Loucy (cell line): ENCODE data around the gene EXOC3L1.

Experiments
- H2AFZ ChIP-seq: fragments of 200-600 bp; sonication (generic); 2 replicates; pipeline ENCODE4 v1.6.0; 2016; ENCODE audit warnings: antibody characterized with exemption, mild to moderate bottlenecking, low read length, moderate library complexity
- H3F3A ChIP-seq: fragments of 200-600 bp; 2 replicates; pipeline ENCODE4 v1.6.0; 2016; ENCODE audit warnings: antibody characterized with exemption, low read depth, mild to moderate bottlenecking
- H3K27me3 ChIP-seq: fragments of 200-600 bp; sonication (generic); 2 replicates; pipeline ENCODE4 v1.6.1; 2014; ENCODE audit warnings: low read length, mild to moderate bottlenecking; ENCODE audit not compliant: insufficient read depth, poor library complexity, severe bottlenecking
- H3K36me3 ChIP-seq: fragments of 200-600 bp; sonication (generic); 2 replicates; pipeline ENCODE4 v1.6.1; 2016; ENCODE audit warnings: low read length; ENCODE audit not compliant: insufficient read depth
- H3K4me1 ChIP-seq: fragments of 200-600 bp; sonication (generic); 2 replicates; pipeline ENCODE4 v1.5.1; 2014; ENCODE audit warnings: low read length, mild to moderate bottlenecking; ENCODE audit not compliant: insufficient read depth, poor library complexity, severe bottlenecking
- H3K4me2 ChIP-seq: fragments of 200-600 bp; sonication (generic); 2 replicates; pipeline ENCODE4 v1.6.0; 2014; ENCODE audit warnings: antibody characterized with exemption, low read length, low read depth, mild to moderate bottlenecking; ENCODE audit not compliant: poor library complexity, severe bottlenecking
- H3K4me3 ChIP-seq: fragments of 200-600 bp; sonication (generic); 2 replicates; pipeline ENCODE4 v1.5.1; 2014; ENCODE audit warnings: low read length, mild to moderate bottlenecking, mixed read lengths; ENCODE audit not compliant: poor library complexity, severe bottlenecking
- H3K79me2 ChIP-seq: fragments of 200-600 bp; sonication (generic); 2 replicates; pipeline ENCODE4 v1.6.1; 2014; ENCODE audit warnings: low read length; ENCODE audit not compliant: insufficient read depth
- H3K9ac ChIP-seq: fragments of 200-600 bp; sonication (generic); 2 replicates; pipeline ENCODE4 v1.6.0; 2014; ENCODE audit warnings: mild to moderate bottlenecking, low read depth, low read length, moderate library complexity; ENCODE audit not compliant: poor library complexity, severe bottlenecking
- H3K9me2 ChIP-seq: fragments of 200-600 bp; sonication (generic); replicated peaks from 2 replicates; pipeline ENCODE4 v1.6.1; 2016; ENCODE audit warnings: low read depth, low read length, mixed read lengths
- H3K9me3 ChIP-seq: fragments of 200-600 bp; sonication (generic); 2 replicates; pipeline ENCODE4 v1.6.1; 2014; ENCODE audit warnings: mild to moderate bottlenecking, antibody characterized with exemption, low read length, low read depth; ENCODE audit not compliant: insufficient read depth
- H4K20me1 ChIP-seq: fragments of 200-600 bp; sonication (generic); 2 replicates; pipeline ENCODE4 v1.6.0; 2014; ENCODE audit warnings: antibody characterized with exemption, low read length, mild to moderate bottlenecking; ENCODE audit not compliant: insufficient read depth, poor library complexity, severe bottlenecking
- CTCF ChIP-seq: fragments of 200-600 bp; sonication (generic); conservative IDR thresholded peaks from 2 replicates; pipeline ENCODE4 v1.5.1; 2014; ENCODE audit warnings: mild to moderate bottlenecking, antibody characterized with exemption, low read length
- EZH2phosphoT487 ChIP-seq: fragments of 200-600 bp; IDR thresholded peaks from 2 replicates; pipeline ENCODE4 v1.6.1; 2018; ENCODE audit warnings: antibody characterized with exemption, mild to moderate bottlenecking, moderate library complexity, borderline replicate concordance

EXOC3L1 gene

DNA sequence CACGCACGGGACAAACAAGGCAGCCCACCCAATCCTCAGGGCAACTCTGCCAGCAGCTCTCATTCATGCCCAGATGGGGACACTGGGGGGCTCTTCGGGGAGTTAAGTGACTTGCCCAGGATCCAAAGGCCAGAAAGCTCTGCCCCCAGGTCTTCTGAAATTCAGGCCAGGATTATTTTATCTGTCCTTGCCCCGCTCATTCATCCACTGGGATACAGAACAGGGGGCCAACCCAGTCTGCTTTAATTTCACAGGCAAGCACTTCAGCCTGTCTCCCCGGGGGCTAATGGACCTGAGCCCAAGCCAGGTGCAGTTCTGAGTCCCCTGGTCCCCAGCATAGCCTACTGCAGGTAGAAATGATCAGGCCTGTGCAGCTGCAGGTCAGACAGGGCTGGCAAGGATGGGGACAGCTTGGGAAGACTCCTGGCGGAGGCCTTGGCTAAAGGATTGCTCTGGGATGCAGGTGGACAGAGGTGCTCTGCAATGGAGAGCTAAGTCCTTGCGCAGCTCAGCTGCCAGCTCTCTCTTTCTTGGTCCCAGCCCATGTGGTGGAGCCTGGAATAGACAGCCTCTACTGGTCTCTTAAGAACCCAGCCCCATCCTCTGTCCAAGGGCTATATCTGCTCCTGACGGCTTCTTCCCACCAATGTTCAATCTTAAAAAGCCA lies 38.4 kb downstream of the EXOC3L1 start:
- peaks cover 3% of the 10 kb centered on the region for H4K20me1 ChIP-seq
- no peaks in the 10 kb centered on the region for H3F3A ChIP-seq
- no peak overlapping the region for H3K9ac ChIP-seq
- no peak overlapping the region for H2AFZ ChIP-seq
- TF ChIP-seq EZH2phosphoT487 (no peak), CTCF (no peak)
- no peaks in the 10 kb centered on the region for H3K27me3 ChIP-seq
- no peaks in the 10 kb centered on the region for H3K9me2 ChIP-seq
- H3K4me2 ChIP-seq, result peak overlapping the region; percentile 63
- H3K4me3 ChIP-seq, result peak overlapping the region; percentile 71
- peaks cover 21% of the 10 kb centered on the region; the same call in 1 of the 2 replicates for H3K36me3 ChIP-seq
- H3K4me1 ChIP-seq, result peaks cover 3% of the 10 kb centered on the region
- H3K9me3 ChIP-seq, result no peaks in the 10 kb centered on the region
- H3K79me2 ChIP-seq, result no peaks in the 10 kb centered on the region

DNA sequence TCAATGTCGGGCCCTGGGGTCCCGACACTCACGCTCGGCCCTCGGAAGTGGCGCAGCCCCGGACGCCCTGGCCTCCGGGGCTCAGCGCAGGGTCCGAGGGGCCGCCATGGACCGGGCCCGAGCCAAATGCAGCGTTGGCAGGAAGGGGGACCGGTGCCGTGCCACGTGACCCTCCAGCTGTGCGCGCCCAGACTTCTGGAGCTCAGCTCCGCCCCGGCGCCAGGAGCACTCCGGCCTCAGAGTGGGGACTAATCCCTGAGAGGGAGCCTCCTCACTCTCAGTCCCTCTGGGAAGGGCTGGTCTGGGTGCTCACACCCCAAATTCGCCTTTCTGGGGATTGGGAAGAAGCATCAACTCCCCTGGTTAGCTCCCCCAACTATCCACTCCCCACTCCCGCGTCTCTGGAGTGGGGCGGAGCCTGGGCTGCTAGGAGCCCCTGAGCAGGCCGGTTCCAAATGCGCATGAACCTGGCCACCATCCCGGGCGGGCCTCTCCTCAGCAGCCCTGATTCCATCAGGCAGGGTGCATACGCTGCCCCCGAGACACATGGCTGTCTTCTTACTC lies 39.0 kb downstream of the EXOC3L1 start, which contains the start of gene B3GNT9:
Gene B3GNT9 (minus strand): TSS at position 166 of the 564 bp plus-strand sequence. CDS start 513 bp downstream, outside the sequence.
- H3K4me1 ChIP-seq, result peaks cover 3% of the 10 kb centered on the region
- peak within 1 kb of the TSS; percentile 46 for H3K9ac ChIP-seq
- H2AFZ ChIP-seq, result 0 out of 2 replicates have a peak within 1 kb of the TSS, but pooled peaks have one; percentile 27
- no peaks in the 10 kb centered on the region for H3K79me2 ChIP-seq
- no peaks in the 10 kb centered on the region for H3K27me3 ChIP-seq
- peaks cover 27% of the 10 kb centered on the region; the same call in 1 of the 2 replicates for H3K36me3 ChIP-seq
- peak within 1 kb of the TSS; percentile 63 for H3K4me2 ChIP-seq
- peak within 1 kb of the TSS; percentile 71 for H3K4me3 ChIP-seq
- no peaks in the 10 kb centered on the region for H3K9me2 ChIP-seq
- H4K20me1 ChIP-seq, result peaks cover under 1% of the 10 kb centered on the region
- no peak for TF ChIP-seq EZH2phosphoT487
- TF ChIP-seq CTCF, result no peak
- H3F3A ChIP-seq, result no peaks in the 10 kb centered on the region
- H3K9me3 ChIP-seq, result no peaks in the 10 kb centered on the region

- no peaks in the 10 kb centered on the region for H3K79me2 ChIP-seq
- TF ChIP-seq EZH2phosphoT487, result no peak
- TF ChIP-seq CTCF, result no peak
- no peaks in the 10 kb centered on the region for H3F3A ChIP-seq
- H3K4me3 ChIP-seq, result peak overlapping the region; percentile 71
- H3K9me3 ChIP-seq, result no peaks in the 10 kb centered on the region
- H3K4me1 ChIP-seq, result no peaks in the 10 kb centered on the region
- H4K20me1 ChIP-seq, result no peaks in the 10 kb centered on the region
- no peaks in the 10 kb centered on the region for H3K9me2 ChIP-seq
- 0 out of 2 replicates have a peak overlapping the region, but pooled peaks have one; percentile 27 for H2AFZ ChIP-seq
- peak overlapping the region; percentile 46 for H3K9ac ChIP-seq
- H3K4me2 ChIP-seq, result peak overlapping the region; percentile 63
- H3K27me3 ChIP-seq, result no peaks in the 10 kb centered on the region
- H3K36me3 ChIP-seq, result peaks cover 33% of the 10 kb centered on the region; the same call in 1 of the 2 replicates
These were observed 39.7 kb downstream of the EXOC3L1 start for GRCh38 chr16:67150047-67150832.
